ENCODE data around the gene TRIM65. TPM values are rescaled to one million over a fixed set of nuclear protein-coding genes. Genes with fewer than 3 reads are reported as not detected.
A peak's percentile ranks its signal among the peaks of the same experiment; 100 is the strongest.

Gene TRIM65
- total RNA-seq, 4 donors from 2014 or later: 16.5 to 26.1 (median 22.3) TPM

- H3K4me3 ChIP-seq: peak overlapping the region; percentile 56 to 87 (median 70)
- intact Hi-C loops (cut with DNase I; ENCODE audit: low total_unique reads): loop anchor here (1.0 kb wide), 3 partner anchors 19 to 98 kb away; partner anchors contain the start of gene TRIM65
- in situ Hi-C loops (cut with MboI; ENCODE audit: low sequenced_read_pairs in 4 of 4): loop anchor here in 1 of 4 donors (25.0 kb wide), 1 partner anchor 115 kb away; the partner anchor contains the start of gene GALK1
- peak; percentile 53 to 59 for ATAC-seq
- TF ChIP-seq POLR2A (IDR thresholded peaks at IDR 0.05) (no peak), CTCF (IDR thresholded peaks at IDR 0.05 in 4 of 5, conservative IDR thresholded peaks at IDR 0.05 in 1 of 5) (peak in 4 of 5 experiments; percentile 45 to 65 (median 58))
- H3K27ac ChIP-seq: peak overlapping the region; percentile 79 to 92 (median 86)
- H3K27me3 ChIP-seq: no peaks in the 10 kb centered on the region
- DNase-seq: peak; percentile 42 to 60
- no peaks in the 10 kb centered on the region for H3K36me3 ChIP-seq
- H3K9me3 ChIP-seq: no peaks in the 10 kb centered on the region
- H3K4me1 ChIP-seq: peaks cover 37 to 38% of the 10 kb centered on the region in 2 donors
These were observed 19.0 kb downstream of the TRIM65 start for GRCh38 chr17:75877752-75878173.

GRCh38 chr17:75876938-75877751 lies 19.6 kb downstream of the TRIM65 start:
- ATAC-seq: peak; percentile 57 to 61
- no peaks in the 10 kb centered on the region for H3K36me3 ChIP-seq
- peaks cover 43 to 44% of the 10 kb centered on the region in 2 donors for H3K4me1 ChIP-seq
- intact Hi-C loops (cut with DNase I; ENCODE audit: low total_unique reads): loop anchor here (1.0 kb wide), 3 partner anchors 19 to 98 kb away; partner anchors contain the start of gene TRIM65
- peak; percentile 81 to 91 for DNase-seq
- H3K27ac ChIP-seq: peak overlapping the region; percentile 79 to 92 (median 86)
- H3K27me3 ChIP-seq: no peaks in the 10 kb centered on the region
- H3K9me3 ChIP-seq: no peaks in the 10 kb centered on the region
- peak in 1 of 5 experiments; percentile 36 for TF ChIP-seq CTCF (IDR thresholded peaks at IDR 0.05 in 4 of 5, conservative IDR thresholded peaks at IDR 0.05 in 1 of 5)
- TF ChIP-seq POLR2A (IDR thresholded peaks at IDR 0.05): peak; percentile 52 to 59
- H3K4me3 ChIP-seq: peak overlapping the region; percentile 56 to 87 (median 70)
- in situ Hi-C loops (cut with MboI; ENCODE audit: low sequenced_read_pairs in 4 of 4): loop anchor here in 1 of 4 donors (25.0 kb wide), 1 partner anchor 115 kb away; the partner anchor contains the start of gene GALK1

- peak in 1 of 2 donors; percentile 44 for DNase-seq
- H3K27ac ChIP-seq: peak overlapping the region; percentile 79 to 92 (median 86)
- H3K9me3 ChIP-seq: no peaks in the 10 kb centered on the region
- peaks cover 43 to 44% of the 10 kb centered on the region in 2 donors for H3K4me1 ChIP-seq
- no peak for TF ChIP-seq CTCF (IDR thresholded peaks at IDR 0.05 in 4 of 5, conservative IDR thresholded peaks at IDR 0.05 in 1 of 5)
- in situ Hi-C loops (cut with MboI; ENCODE audit: low sequenced_read_pairs in 4 of 4): loop anchor here in 1 of 4 donors (25.0 kb wide), 1 partner anchor 114 kb away; the partner anchor contains the start of gene GALK1
- intact Hi-C loops (cut with DNase I; ENCODE audit: low total_unique reads): no loop called here
- H3K27me3 ChIP-seq: no peaks in the 10 kb centered on the region
- no peaks in the 10 kb centered on the region for H3K36me3 ChIP-seq
- peak overlapping the region; percentile 56 to 87 (median 70) for H3K4me3 ChIP-seq
- ATAC-seq: no peak
These were observed 20.4 kb downstream of the TRIM65 start for GRCh38 chr17:75876190-75876937.

GRCh38 chr17:75875940-75876189 lies 20.9 kb downstream of the TRIM65 start:
- Histone ChIP-seq H3K36me3 (no peaks in the 10 kb centered on the region), H3K27me3 (no peaks in the 10 kb centered on the region), H3K27ac (peak overlapping the region; percentile 79 to 92 (median 86)), H3K9me3 (no peaks in the 10 kb centered on the region), H3K4me3 (peak overlapping the region in 3 of 4 donors; percentile 56 to 71 (median 69)), H3K4me1 (peaks cover 43 to 44% of the 10 kb centered on the region in 2 donors)
- no peak for ATAC-seq
- TF ChIP-seq POLR2A (IDR thresholded peaks at IDR 0.05): no peak
- TF ChIP-seq CTCF (IDR thresholded peaks at IDR 0.05 in 4 of 5, conservative IDR thresholded peaks at IDR 0.05 in 1 of 5): no peak
- in situ Hi-C loops (cut with MboI; ENCODE audit: low sequenced_read_pairs in 4 of 4) (loop anchor here in 1 of 4 donors (25.0 kb wide), 1 partner anchor 114 kb away; the partner anchor contains the start of gene GALK1), intact Hi-C loops (cut with DNase I; ENCODE audit: low total_unique reads) (no loop called here)
- DNase-seq: no peak
